Endothelial cell of umbilical vein (primary cell): ENCODE results near the gene TTN.

Source experiments
- CTCF ChIP-seq, 2 donors: IDR thresholded peaks; 1 replicate in 1 of 2; 2 replicates in 1 of 2; pipeline ENCODE4 v1.5.1; 2011; ENCODE audit warnings: low read length in 2 of 2, mild to moderate bottlenecking in 2 of 2, moderate library complexity in 2 of 2, control low read depth in 1 of 2, inconsistent platforms in 1 of 2, low read depth in 1 of 2; ENCODE audit not compliant: insufficient read depth in 1 of 2; ENCODE audit errors: extremely low read depth in 1 of 2
- EZH2 ChIP-seq: IDR thresholded peaks from 2 replicates; pipeline ENCODE4 v1.6.1; 2012; ENCODE audit warnings: borderline replicate concordance, low read depth, mild to moderate bottlenecking, moderate library complexity, low read length, inconsistent platforms; ENCODE audit not compliant: severe bottlenecking
- GATA2 ChIP-seq: IDR thresholded peaks from 2 replicates; pipeline ENCODE4 v1.7.0; 2011; ENCODE audit warnings: low read depth, mild to moderate bottlenecking, moderate library complexity, mixed read lengths, low read length; ENCODE audit not compliant: insufficient read length, insufficient read depth
- JUN ChIP-seq: IDR thresholded peaks from 2 replicates; pipeline ENCODE4 v1.6.1; 2011; ENCODE audit warnings: borderline replicate concordance, low read depth; ENCODE audit not compliant: insufficient read length, insufficient read depth
- MAX ChIP-seq: IDR thresholded peaks from 2 replicates; pipeline ENCODE4 v1.6.1; 2011; ENCODE audit not compliant: insufficient read depth, insufficient read length
- MYC ChIP-seq: IDR thresholded peaks from one replicate; pipeline ENCODE4 v1.6.1; 2011; ENCODE audit warnings: mild to moderate bottlenecking, low read depth, low read length
- POLR2A ChIP-seq: IDR thresholded peaks from 2 replicates; pipeline ENCODE4 v1.6.1; 2012; ENCODE audit warnings: low read depth, mild to moderate bottlenecking, control low read depth, low read length
- POLR2AphosphoS5 ChIP-seq: IDR thresholded peaks from 2 replicates; pipeline ENCODE4 v1.6.1; 2012; ENCODE audit warnings: low read depth, mild to moderate bottlenecking, control low read depth, low read length, moderate library complexity; ENCODE audit not compliant: insufficient read depth

GRCh38 chr2:178632729-178633128, 174.5 kb downstream of the TTN start:
- no peak for TF ChIP-seq POLR2A
- TF ChIP-seq MYC, result no peak
- TF ChIP-seq CTCF (IDR thresholded peaks at IDR 0.05; ENCODE audit: extremely low read depth in 1 of 2, insufficient read depth in 1 of 2, low read depth in 1 of 2, low read length in 2 of 2), result no peak
- TF ChIP-seq EZH2, result no peak
- no peak for TF ChIP-seq POLR2AphosphoS5
- TF ChIP-seq MAX, result no peak
- no peak for TF ChIP-seq GATA2
- no peak for TF ChIP-seq JUN
